GM12874 (cell line): ENCODE measurements around the gene SLC38A8.
A peak's percentile ranks its signal among the peaks of the same experiment; 100 is the strongest.

ENCODE experiments used
- TF ChIP-seq, protein P1 (sequence below): IDR thresholded peaks from 2 replicates; pipeline ENCODE4 v1.5.1; 2011; ENCODE audit warnings: low read depth, mild to moderate bottlenecking, control low read depth, low read length, moderate library complexity; ENCODE audit not compliant: insufficient read depth

SLC38A8 gene

DNA sequence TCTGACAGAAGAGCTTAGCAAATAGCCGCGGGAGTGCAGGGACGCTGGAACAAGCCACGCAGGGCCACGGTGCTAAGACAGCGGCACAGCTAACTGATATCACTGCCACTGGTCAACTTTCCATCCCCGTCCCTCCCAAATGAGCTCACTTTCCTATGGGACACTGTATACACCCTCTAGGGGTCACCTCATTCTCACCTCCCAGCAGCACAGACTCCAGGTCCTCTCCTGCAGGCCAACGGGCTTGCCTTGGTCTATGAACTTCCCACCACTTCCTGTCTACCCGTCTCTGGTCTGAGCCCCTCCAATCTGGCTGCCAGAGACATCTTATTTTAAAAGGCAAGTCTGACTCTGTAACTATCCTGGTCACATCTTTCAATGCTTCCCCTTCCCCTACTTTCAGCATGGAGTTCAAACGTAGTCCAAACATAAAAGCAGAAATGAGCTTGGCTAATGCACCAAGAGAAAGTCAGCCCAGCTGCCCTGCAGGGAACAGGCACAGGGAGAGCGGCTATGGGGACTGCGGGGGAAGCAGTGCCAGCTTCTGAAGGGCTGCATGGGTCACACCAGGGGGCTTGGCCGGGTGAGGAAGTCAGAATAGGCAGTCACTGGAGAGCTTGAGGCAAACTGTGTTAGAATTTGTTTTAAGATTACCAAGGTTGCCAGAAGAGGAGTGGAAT, 26.3 kb upstream of the SLC38A8 start:
- TF ChIP-seq, protein P1, sequence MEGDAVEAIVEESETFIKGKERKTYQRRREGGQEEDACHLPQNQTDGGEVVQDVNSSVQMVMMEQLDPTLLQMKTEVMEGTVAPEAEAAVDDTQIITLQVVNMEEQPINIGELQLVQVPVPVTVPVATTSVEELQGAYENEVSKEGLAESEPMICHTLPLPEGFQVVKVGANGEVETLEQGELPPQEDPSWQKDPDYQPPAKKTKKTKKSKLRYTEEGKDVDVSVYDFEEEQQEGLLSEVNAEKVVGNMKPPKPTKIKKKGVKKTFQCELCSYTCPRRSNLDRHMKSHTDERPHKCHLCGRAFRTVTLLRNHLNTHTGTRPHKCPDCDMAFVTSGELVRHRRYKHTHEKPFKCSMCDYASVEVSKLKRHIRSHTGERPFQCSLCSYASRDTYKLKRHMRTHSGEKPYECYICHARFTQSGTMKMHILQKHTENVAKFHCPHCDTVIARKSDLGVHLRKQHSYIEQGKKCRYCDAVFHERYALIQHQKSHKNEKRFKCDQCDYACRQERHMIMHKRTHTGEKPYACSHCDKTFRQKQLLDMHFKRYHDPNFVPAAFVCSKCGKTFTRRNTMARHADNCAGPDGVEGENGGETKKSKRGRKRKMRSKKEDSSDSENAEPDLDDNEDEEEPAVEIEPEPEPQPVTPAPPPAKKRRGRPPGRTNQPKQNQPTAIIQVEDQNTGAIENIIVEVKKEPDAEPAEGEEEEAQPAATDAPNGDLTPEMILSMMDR, result no peak

DNA sequence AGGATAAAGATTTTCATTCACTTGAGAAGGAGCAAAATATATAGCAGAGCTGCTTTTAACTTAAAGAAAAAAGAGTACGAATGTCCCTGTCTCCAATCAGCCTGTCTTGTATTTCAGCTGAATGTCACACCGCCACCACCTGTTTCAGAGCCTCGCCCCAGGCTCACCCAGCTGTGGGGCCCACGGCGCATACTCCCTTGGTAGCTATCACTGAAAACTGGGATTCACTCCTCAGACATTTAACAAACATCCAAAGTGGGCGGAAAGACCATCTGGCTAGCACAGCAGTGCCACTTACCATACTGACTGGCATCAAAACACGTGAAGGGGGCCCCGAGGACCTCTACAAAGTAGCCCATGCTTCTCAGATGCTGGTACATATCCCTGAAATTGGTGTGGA, 25.4 kb upstream of the SLC38A8 start:
- TF ChIP-seq, protein P1, result no peak

DNA sequence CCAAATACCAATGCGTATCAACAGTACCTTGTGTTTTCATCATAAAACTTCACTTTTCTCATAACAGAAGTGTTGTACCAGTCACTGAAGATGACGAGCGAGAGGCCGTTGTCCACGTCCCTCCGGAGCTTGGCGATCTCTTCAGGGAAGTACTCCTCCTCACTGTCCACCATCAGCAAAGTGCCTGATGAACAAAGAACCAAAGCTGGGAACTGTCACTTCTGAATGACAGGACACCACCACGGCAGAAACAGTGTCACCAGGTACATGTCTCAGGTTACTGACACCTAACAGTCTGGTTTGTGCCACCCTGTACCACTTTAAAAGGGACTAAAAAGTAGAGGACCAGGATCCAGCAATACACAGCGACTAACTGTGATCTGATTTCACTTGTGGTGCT, 25.0 kb upstream of the SLC38A8 start:
- TF ChIP-seq, protein P1, result no peak

DNA sequence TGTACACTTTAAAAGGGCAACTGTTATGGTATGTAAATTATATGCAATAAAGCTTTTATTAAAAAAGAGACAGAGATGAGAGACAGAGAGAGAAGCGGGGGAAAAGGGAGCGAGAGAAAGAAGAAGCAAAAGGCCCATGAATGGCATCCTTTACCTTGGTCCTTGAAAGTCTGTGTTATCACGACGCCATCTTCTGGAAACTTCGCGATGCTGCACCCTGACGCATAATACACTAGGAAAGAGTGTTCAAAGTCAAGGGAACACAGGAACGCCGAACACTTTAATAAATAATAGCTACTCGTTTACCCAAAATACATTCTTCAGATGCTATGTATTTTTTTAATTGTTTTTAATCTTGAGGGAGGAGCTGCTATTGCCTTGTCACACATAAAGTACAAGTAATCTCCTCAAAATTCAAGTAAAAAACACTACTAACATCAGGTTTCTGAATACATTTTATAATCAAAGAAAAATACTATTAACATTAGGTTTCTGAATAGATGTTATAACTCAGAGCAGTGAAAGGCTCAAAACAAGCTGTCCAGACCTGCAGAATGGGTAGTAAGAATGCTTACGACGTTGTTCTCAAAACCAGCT, 23.0 kb upstream of the SLC38A8 start:
- TF ChIP-seq, protein P1, result peak; percentile 53; the same call in 1 of the 2 replicates

DNA sequence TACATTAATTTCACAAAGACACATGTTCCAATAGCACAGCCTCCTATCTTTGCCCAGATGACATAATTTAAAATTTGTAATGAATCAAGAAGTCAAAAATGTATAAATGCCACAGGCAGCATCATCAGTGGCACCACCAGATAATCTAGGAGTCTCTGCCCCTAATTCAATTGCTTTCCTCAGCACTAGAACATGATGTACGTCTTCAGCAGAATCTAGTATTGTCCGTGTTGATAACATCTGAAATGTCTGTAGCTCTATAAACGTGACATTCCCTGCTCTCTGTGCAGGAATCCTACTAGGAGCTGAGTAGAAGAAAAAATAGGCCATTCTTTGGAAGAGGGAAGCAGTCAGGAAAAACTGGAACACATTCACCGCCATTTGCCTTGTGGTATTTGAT, 21.4 kb upstream of the SLC38A8 start:
- TF ChIP-seq, protein P1, result no peak

DNA sequence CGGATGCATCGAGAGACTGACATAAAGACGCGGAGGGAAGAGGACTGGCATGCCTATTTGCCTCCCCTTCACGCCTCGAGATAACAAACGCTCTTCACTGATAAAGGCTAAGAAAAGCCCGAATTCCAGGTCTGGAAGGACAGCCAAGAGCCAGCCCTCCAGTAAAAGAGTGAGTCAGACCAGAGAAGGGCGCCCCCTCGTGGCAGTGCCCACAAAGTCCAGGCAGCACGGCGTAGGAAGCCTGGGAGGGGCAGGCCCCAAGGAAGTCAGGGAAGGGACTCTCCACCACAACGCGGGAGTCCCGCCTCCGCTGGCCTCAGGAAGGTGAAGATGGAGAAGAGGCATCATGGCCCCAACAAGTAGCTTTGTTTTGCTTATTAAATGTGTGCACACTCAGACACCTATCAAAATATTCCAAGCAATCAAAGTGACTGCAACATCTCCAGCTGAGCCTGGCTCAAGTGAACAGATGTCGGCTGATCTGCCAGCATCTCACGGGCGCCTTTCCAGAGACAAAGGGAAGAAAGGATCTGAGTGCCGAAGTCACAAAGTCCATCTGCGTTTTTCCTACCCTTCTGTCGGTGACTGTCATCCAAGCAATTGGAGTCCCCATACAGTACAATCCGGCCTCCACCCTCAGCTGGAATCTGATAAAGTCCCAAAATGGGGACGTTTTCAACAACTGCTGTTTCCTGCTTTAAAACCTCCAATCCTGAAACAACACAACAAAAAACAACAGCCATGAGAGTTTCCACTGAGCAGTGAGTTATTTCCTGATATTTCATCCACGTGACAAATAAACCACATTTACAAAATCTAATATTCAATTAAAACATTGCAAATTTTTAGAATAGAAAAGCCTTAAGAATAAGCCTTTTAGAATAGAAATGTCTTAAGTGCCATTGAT, 20.4 kb upstream of the SLC38A8 start:
- TF ChIP-seq, protein P1, result peak; percentile 82

DNA sequence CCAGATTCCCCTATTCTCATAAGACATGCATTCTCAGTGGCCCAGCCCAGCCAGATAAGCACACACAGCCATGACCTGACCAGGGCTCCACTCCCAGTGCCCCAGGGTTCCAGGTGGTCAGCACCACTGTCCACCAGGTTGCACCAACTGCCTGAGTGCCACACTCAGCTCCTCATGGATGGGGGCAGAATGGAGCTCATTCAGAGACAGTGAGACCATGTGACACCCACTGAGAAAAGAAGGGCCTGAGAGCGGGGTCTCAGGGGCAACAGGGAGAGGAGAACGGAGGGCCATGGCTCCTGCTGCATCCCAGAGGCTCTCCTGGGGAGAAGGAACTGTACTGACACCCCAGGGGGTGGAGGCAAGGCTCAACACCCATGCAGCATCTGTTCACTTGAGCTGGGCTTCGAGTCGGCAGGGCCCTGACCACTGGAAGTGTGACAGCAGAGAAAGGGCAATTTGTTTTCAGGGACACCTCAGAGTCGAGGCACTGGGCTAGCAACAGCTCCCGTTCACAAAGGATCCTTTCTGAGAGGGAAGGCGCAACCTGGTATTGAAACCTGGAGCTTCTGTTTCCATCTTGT, 18.7 kb upstream of the SLC38A8 start:
- TF ChIP-seq, protein P1, result no peak
